ENCODE measurements around the gene FRYL.
"Not testable (repeated sequence)": the region's sequence is repeated elsewhere in the genome, so short reads cannot be mapped to it uniquely, and the experiment has no call there.

GRCh38 chr4:48682870-48683269, 97.2 kb downstream of the FRYL start:
- not testable (repeated sequence) for TF ChIP-seq CTCF (conservative IDR thresholded peaks at IDR 0.05; ENCODE audit: low read length); EZH2phosphoT487 (IDR thresholded peaks at IDR 0.05; ENCODE audit: borderline replicate concordance)

Measured in Loucy (cell line).